Testis (tissue), 2 donors: ENCODE results near the gene FAM193A.

Experiments used
- CTCF ChIP-seq, 3 experiments: fragments of 450-650 bp in 2 of 3; fragments of 200-600 bp in 1 of 3; sonication (generic) in 1 of 3; IDR thresholded peaks; one replicate each; pipeline ENCODE4 v1.5.1; 2016 to 2019; ENCODE audit warnings: antibody characterized with exemption in 3 of 3, mild to moderate bottlenecking in 2 of 3, moderate library complexity in 1 of 3
- POLR2A ChIP-seq: fragments of 450-650 bp; IDR thresholded peaks from one replicate; pipeline ENCODE4 v1.6.1; 2017; ENCODE audit warnings: antibody characterized with exemption, mild to moderate bottlenecking, moderate library complexity

- TF ChIP-seq POLR2A, result no peak
- no peak for TF ChIP-seq CTCF (IDR thresholded peaks at IDR 0.05)
Measured at GRCh38 chr4:2624782-2625530, 88.5 kb downstream of the FAM193A start.
